ENCODE data around the gene IFFO2.

- no peak for TF ChIP-seq PATZ1 (CRISPR knock-in tag; IDR thresholded peaks at IDR 0.05; ENCODE audit: borderline replicate concordance)
- TF ChIP-seq SNAI2 (CRISPR knock-in tag; IDR thresholded peaks at IDR 0.05): no peak
- TF ChIP-seq RARB (CRISPR knock-in tag; IDR thresholded peaks at IDR 0.05): no peak
- no peak for TF ChIP-seq ZFP3 (CRISPR knock-in tag; IDR thresholded peaks at IDR 0.05)
- TF ChIP-seq ZC3H10 (CRISPR knock-in tag; IDR thresholded peaks at IDR 0.05): no peak
- TF ChIP-seq CREB5 (CRISPR knock-in tag; IDR thresholded peaks at IDR 0.05; ENCODE audit: low read depth): no peak
- TF ChIP-seq ZFP30 (CRISPR knock-in tag; IDR thresholded peaks at IDR 0.05): no peak
- no peak for TF ChIP-seq OSR1 (CRISPR knock-in tag; IDR thresholded peaks at IDR 0.05)
- no peak for TF ChIP-seq TCF4 (CRISPR knock-in tag; IDR thresholded peaks at IDR 0.05; ENCODE audit: borderline replicate concordance)
- TF ChIP-seq ZNF8 (CRISPR knock-in tag; IDR thresholded peaks at IDR 0.05): no peak
- no peak for TF ChIP-seq CSRNP3 (CRISPR knock-in tag; IDR thresholded peaks at IDR 0.05)
- no peak for TF ChIP-seq ARNTL (CRISPR knock-in tag; IDR thresholded peaks at IDR 0.05; ENCODE audit: borderline replicate concordance, low read depth)
Measured at GRCh38 chr1:18943914-18944572, 12.4 kb downstream of the IFFO2 start.
